GM19238 (cell line): ENCODE results near the gene ADAM12.

Experiments
- DNase-seq: peaks from one replicate; pipeline ENCODE4 v3.0.0; 2011; ENCODE audit warnings: low spot score; ENCODE audit not compliant: insufficient read length

Gene ADAM12, protein sequence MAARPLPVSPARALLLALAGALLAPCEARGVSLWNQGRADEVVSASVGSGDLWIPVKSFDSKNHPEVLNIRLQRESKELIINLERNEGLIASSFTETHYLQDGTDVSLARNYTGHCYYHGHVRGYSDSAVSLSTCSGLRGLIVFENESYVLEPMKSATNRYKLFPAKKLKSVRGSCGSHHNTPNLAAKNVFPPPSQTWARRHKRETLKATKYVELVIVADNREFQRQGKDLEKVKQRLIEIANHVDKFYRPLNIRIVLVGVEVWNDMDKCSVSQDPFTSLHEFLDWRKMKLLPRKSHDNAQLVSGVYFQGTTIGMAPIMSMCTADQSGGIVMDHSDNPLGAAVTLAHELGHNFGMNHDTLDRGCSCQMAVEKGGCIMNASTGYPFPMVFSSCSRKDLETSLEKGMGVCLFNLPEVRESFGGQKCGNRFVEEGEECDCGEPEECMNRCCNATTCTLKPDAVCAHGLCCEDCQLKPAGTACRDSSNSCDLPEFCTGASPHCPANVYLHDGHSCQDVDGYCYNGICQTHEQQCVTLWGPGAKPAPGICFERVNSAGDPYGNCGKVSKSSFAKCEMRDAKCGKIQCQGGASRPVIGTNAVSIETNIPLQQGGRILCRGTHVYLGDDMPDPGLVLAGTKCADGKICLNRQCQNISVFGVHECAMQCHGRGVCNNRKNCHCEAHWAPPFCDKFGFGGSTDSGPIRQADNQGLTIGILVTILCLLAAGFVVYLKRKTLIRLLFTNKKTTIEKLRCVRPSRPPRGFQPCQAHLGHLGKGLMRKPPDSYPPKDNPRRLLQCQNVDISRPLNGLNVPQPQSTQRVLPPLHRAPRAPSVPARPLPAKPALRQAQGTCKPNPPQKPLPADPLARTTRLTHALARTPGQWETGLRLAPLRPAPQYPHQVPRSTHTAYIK

DNA sequence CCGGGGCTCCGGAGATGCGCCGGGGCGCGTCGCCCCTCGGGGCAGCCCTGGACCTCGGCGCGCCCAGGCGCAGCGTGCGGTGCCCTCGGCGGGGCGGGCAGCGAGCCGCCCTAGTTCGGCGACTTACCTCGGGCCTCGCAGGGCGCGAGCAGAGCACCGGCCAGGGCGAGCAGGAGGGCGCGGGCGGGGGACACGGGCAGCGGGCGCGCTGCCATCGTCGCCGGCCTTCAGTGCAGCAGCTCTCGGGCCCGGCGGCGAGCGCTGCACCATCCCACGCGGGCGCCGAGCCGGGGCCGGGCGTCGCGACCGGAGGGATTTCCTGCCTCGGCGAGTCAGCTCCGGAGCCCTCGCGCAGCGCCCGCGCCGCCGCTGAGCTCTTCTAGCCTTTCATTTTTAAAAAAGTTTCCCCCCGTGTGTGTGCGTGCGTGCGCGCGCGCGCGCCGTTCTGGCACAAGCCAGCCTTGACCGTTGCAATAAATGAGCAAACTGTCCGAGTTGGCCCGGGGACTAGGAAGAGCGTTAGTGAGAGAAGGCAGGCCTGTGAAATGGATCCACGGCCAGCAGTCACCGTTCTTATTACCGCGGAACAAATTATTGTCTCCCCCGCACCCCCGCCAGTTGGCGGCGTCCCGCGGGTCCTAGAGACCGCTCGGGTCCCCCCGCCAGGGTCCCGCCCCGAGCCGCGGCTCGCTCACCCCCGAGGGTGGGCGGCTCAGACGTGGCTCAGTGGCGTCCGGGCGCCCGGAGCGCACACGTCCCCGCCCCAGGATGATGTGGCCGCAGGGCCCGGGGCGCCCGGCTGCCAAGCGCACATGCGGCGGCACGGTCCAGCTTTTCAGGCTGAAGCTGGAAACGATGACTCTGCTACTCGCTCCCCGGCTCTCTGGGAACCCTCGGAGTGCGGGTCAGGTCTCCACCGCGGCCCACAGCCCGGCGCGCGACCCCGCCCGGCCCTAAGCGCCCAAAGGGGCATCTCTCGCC, at the start of gene ADAM12:
TSS of gene ADAM12 (minus strand) at position 547 of the 981 bp plus-strand sequence. CDS start at position 215, 332 bp downstream.
- no peak for DNase-seq

DNA sequence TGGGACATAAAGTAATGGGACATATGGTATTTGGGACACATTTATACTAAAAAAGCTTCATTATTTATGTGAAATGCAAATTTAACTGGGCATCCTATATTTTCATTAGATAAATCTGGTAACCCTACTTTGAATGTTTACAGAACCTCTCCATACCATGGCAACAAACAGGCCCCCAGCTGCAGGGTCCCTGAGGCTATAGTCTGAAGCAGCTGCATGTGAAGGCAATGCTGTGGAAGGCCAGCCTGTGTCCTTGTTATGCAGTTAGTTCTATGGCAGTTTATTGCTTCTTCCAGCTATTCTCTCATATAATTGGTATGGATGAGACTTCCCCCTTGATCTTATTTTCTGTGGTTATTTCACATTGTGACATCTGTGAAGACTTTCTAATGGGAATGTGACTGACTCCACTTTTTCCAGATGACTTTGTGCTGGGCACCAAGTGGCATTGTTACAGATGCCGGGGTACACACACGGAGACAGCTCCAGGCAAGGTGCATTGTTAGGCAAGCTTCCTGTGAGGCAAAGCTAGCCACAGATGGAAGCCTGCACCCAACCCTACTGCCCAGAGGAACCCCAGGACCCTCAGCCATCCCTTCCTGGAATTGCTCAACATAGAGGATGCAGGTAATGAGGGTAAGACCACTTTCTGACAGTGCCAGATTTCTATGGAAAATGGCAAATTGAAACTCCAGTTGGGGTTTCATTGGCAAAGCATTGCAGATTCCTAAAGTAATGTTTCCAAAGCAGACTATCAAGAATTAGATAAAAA, 49.5 kb upstream of the ADAM12 start:
- no peak for DNase-seq

- DNase-seq: no peak
Measured at GRCh38 chr10:126434235-126434634, 46.0 kb upstream of the ADAM12 start.

GRCh38 chr10:126433351-126433750, 45.1 kb upstream of the ADAM12 start:
- no peak for DNase-seq

DNA sequence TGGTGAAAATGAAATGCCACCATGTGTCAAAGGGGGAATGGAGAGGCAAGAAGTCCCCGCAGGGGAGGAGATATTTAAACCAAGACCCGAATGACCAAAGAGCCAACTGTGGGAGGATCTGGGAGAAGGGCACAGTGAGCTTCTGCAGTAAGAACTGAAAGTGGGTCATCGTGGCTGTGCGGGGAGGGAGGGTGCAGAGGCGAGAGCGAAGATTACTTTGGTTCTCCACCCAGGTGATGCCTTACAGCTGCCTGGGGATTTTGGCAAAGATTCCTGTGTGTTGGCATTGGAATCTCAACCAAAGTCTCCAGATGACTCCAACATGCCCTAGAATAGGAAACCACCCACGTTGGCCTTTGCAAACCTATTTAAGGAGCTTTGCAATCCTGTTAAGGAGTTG, 44.2 kb upstream of the ADAM12 start:
- DNase-seq: no peak

GRCh38 chr10:126431816-126432215, 43.5 kb upstream of the ADAM12 start:
- DNase-seq: no peak

DNA sequence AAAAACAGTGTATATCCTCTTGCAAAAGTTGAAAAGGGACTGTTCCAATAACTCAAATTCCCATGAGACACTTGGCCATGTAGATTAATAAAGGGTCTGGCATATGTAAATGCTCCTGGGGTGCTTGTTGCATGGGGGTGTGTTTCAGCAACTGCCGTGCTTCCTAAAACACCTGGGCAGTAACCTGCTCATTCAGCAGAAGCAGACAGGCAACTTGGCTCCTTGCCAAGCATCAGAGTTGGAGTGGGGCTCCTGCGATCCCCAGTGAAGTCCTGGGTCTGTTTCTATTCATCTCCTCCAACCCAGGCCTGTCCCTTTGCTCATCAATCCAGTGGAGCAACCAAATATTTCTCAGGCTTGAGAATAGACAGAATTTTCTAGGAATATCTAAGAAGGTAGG, 42.2 kb upstream of the ADAM12 start:
- DNase-seq: no peak

DNA sequence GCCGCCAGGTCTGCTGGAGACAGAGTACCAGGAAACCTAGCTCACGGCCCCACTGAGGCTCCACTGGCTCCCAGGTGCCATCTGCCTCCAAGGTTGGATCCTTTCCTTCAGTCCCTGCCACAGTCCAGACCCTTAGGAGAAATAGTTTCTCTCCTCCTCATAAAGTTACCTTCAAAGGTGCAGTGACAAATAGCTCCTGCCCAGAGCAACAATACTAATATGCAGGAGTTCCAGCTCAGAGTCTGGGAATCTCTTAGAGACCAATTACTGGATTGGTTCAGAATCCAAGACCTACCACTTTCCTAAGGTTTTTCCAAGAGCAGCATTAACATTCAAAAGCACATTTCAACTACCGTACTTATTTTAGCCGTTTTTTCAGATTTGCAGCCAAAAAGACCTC, 41.0 kb upstream of the ADAM12 start:
- no peak for DNase-seq

- no peak for DNase-seq
Measured at GRCh38 chr10:126425489-126426065, 37.3 kb upstream of the ADAM12 start.

DNA sequence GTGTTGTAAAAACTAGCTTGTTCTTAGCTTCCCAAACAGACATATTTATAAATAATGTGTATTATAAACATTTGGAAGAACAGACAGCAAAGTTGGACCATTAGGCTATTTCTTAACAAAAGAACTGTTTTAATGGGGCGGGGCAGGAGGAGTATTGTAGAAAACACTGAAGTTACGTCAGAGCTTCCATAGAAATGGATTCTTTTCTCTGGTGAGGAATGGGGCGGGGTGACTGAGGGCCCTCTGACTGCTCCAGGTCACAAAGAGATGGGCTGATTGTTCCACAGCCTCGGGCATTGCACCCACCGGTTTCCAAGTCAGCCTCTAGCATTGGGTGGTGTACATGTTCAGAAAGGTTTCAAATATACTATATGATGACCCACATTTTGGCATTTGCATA, 36.8 kb upstream of the ADAM12 start:
- DNase-seq: no peak

GRCh38 chr10:126423732-126424491, 35.6 kb upstream of the ADAM12 start:
- no peak for DNase-seq

DNA sequence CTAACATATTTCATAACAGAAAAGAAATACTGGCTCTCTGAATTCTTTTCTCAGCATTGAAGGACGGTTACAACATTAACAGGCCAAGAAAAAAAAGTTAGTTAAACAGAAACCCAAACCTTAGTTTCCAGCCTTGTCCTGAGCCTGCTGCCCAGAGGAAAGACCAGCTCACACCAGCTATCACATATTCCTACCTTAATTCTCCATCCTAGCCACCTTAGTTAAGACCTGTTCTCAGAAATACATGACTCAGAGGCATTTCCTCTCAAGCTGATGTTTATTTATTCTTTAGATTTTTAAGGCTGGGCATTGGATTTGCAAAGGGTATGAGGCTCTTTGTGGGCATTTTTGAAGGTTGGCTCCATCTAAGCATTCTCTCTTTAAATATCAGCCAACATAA, 34.3 kb upstream of the ADAM12 start:
- DNase-seq: no peak

GRCh38 chr10:126421756-126422256, 33.5 kb upstream of the ADAM12 start:
- no peak for DNase-seq

DNA sequence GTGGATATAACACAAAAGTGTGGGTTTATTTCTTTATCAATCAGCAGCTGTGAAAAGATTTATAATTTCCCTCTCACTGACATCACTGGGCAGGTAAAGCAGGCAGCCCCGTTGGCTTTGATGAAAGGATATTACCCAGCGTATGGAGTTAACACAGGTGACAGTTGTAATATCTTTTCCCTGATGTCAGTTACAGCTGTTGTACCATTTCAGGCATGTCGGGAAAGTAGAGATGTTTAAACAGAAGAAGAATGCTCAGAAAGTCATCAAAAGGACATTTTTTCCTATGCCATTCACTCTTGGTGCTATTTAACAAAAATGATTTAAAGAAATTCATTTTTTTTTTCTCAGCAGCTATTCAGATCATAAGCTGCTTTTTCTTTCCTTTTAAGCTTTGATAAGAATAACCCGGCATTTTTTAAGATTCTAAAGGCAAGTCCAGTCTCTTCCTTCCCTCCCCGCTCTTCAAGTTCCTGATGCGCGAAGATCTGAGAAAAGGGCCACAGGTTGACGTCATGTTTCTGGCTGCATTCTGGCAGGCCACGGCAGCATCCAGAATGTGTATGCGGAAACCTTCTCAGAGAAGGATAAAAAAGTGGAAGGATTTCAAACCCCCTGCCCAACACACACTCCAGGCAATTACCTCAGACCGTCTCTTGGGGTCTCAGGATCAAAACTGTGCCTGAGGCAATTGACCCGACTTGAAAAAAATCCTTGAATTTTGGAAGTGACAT, 32.5 kb upstream of the ADAM12 start:
- DNase-seq: no peak

GRCh38 chr10:126417220-126417825, 29.0 kb upstream of the ADAM12 start:
- DNase-seq: no peak

- DNase-seq: no peak
Measured at GRCh38 chr10:126409821-126410220, 21.5 kb upstream of the ADAM12 start.

DNA sequence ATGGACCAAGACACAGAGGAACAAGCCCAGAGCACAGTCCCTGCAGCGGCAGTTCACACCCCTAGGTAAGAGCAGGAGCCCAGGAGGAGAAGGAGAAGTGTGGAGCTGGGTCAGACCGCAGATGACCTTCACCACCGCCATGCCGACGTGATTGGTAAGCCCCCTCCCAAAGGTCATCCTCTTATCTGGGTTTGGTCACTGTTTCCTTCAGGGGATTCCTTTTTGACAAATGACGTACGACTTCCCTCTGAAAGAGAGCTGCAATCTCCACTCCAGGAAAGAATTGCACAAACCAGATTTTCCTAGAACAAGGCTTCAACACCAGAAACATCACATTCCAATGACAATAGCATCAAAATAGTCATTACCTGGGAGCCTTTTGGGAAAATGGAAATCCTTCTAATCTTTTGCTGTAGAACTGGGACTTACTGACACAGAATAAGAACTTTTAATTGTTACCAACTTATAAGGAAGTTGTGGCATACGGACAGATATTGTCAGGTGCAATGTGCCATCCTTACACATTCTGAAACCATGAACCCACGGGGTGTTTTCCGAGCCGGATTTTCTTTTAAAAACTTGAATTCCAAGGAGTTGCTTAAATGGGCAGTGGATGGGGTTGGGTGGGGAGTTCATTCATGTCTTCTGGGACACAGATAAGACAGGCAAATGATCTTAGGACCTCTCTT, 20.8 kb upstream of the ADAM12 start:
- DNase-seq: no peak
